ENCODE measurements around the gene CFB.
A peak's percentile ranks its signal among the peaks of the same experiment; 100 is the strongest.

CFB gene

DNA sequence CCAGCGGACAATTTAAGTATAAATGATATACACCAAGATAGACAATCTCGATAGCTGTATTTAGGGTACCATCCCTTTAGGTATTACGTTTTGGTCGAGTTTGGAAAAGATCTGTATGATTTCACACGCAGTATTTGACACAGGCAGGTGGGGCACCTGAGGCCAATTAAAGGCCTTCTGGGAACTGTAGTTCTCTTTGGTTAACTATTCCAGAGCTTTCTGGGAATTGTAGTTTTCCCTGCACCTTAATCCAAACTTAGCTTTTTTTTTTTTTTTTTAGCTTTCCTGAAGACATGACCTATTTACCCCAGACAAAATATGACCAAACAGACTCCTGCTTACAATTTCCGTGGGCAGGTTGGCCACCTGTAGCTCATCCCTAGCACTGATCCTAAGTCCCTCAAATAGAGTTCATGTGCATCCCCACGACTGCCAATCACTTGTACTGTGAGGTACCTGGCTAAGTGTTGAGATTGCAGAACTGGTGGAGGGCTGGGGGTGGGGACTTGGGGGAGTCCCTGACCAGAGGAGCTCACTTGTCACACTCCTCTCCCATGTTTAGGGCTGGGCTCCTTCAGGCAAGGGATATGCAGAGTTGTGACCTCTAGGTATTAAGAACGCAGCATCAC is 47.4 kb upstream of the CFB start:
- intact Hi-C loops (cut with DNase I; ENCODE audit: low total_unique reads), result no loop called here

DNA sequence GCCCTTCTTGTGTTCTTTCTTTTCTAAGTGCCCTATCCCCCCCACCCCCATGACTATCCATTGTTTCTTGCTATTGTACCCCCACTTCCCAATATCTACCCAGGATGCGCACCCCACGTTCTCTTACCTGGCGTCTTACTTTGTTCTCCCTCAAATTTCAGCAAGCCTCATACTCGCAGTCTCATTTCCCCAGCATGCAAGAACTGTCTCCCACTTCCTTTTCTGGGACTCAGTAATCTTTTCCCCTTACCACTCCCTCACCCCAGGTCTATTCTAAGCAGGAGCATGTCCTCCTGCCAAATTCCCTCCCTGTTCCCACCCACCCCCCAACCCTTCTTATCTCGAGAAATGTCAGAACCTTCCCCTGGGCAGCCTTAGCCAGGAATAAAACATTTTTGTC is 46.7 kb upstream of the CFB start:
- intact Hi-C loops (cut with DNase I; ENCODE audit: low total_unique reads), result no loop called here
- Histone ChIP-seq H3K36me3 (peaks cover 0 to 18% (median 9%) of the 10 kb centered on the region in 3 donors), H3K27ac (no peak overlapping the region), H3K4me3 (no peak overlapping the region), H3K9me3 (no peaks in the 10 kb centered on the region), H3K4me1 (peaks cover 0 to 48% (median 38%) of the 10 kb centered on the region in 4 donors), H3K27me3 (no peaks in the 10 kb centered on the region)
- TF ChIP-seq, protein P1, sequence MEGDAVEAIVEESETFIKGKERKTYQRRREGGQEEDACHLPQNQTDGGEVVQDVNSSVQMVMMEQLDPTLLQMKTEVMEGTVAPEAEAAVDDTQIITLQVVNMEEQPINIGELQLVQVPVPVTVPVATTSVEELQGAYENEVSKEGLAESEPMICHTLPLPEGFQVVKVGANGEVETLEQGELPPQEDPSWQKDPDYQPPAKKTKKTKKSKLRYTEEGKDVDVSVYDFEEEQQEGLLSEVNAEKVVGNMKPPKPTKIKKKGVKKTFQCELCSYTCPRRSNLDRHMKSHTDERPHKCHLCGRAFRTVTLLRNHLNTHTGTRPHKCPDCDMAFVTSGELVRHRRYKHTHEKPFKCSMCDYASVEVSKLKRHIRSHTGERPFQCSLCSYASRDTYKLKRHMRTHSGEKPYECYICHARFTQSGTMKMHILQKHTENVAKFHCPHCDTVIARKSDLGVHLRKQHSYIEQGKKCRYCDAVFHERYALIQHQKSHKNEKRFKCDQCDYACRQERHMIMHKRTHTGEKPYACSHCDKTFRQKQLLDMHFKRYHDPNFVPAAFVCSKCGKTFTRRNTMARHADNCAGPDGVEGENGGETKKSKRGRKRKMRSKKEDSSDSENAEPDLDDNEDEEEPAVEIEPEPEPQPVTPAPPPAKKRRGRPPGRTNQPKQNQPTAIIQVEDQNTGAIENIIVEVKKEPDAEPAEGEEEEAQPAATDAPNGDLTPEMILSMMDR (IDR thresholded peaks at IDR 0.05), result no peak
- no peak for DNase-seq

More for the DNA sequence above, 47.4 kb upstream of the CFB start:
- Histone ChIP-seq H3K4me1 (peaks cover 0 to 47% (median 38%) of the 10 kb centered on the region in 4 donors), H3K9me3 (no peaks in the 10 kb centered on the region), H3K27me3 (no peaks in the 10 kb centered on the region), H3K27ac (peak overlapping the region; percentile 88), H3K4me3 (peak overlapping the region; percentile 87 to 97), H3K36me3 (peaks cover under 1 to 25% (median 12%) of the 10 kb centered on the region in 3 donors)
- TF ChIP-seq, protein P1 (IDR thresholded peaks at IDR 0.05), result no peak
- DNase-seq, result no peak

GRCh38 chr6:31899882-31900722 is 45.8 kb upstream of the CFB start:
- Histone ChIP-seq H3K4me3 (no peak overlapping the region), H3K27ac (peak overlapping the region in 1 of 2 donors; percentile 85), H3K36me3 (peaks cover 0 to 9% (median 4%) of the 10 kb centered on the region in 3 donors), H3K9me3 (no peaks in the 10 kb centered on the region), H3K27me3 (no peaks in the 10 kb centered on the region), H3K4me1 (peaks cover 0 to 48% (median 38%) of the 10 kb centered on the region in 4 donors)
- TF ChIP-seq, protein P1 (IDR thresholded peaks at IDR 0.05), result no peak
- no peak for DNase-seq
- intact Hi-C loops (cut with DNase I; ENCODE audit: low total_unique reads), result no loop called here

- DNase-seq, result no peak
- no peaks in the 10 kb centered on the region for H3K9me3 ChIP-seq
- TF ChIP-seq, protein P1 (IDR thresholded peaks at IDR 0.05), result no peak
- intact Hi-C loops (cut with DNase I; ENCODE audit: low total_unique reads), result no loop called here
- H3K4me1 ChIP-seq, result peaks cover 0 to 48% (median 38%) of the 10 kb centered on the region in 4 donors
- H3K27me3 ChIP-seq, result no peaks in the 10 kb centered on the region
- peak overlapping the region; percentile 83 to 85 for H3K27ac ChIP-seq
- peak overlapping the region; percentile 68 to 77 for H3K4me3 ChIP-seq
- peaks cover 0 to 9% (median 0%) of the 10 kb centered on the region in 3 donors for H3K36me3 ChIP-seq
Measured at GRCh38 chr6:31900917-31901414, 44.9 kb upstream of the CFB start.

DNA sequence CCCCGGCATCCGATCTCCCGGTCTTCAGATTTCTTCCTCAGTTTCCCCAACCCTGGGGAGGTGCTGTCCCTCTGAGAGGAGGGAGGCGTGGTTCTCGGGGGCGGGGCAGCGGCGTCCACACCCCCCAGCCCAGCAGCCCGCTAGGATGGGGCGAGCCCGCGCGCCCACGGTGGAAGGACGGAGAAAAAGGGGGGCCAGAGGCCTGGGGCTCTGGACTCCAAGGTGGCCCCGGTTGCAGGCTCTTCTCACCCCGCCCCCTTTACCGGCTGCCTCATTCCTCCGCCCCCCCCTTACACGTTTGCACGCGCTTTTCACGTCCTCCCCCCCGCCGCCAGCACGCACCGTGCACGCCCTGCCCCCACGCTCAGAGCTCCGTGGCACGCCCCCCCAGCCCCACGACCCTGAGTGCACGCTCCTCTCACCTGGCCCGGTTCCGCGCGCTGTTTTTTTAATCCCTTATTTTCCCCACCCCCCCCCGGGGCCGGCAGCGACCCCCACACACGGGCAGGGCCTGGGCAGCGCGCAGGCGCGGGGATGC is 44.4 kb upstream of the CFB start:
- Histone ChIP-seq H3K4me3 (peak overlapping the region; percentile 68 to 77), H3K9me3 (no peaks in the 10 kb centered on the region), H3K27ac (peak overlapping the region; percentile 83 to 85), H3K36me3 (peaks cover 0 to 9% (median 0%) of the 10 kb centered on the region in 3 donors), H3K4me1 (peaks cover 0 to 44% (median 37%) of the 10 kb centered on the region in 4 donors), H3K27me3 (no peaks in the 10 kb centered on the region)
- intact Hi-C loops (cut with DNase I; ENCODE audit: low total_unique reads), result no loop called here
- DNase-seq, result peak; percentile 60 to 84
- TF ChIP-seq, protein P1 (IDR thresholded peaks at IDR 0.05), result no peak

All from tibial artery (tissue), 4 donors.